HepG2 (cell line): ENCODE measurements around the gene TMEM63B. TPM values are rescaled to one million over a fixed set of nuclear protein-coding genes. Genes with fewer than 3 reads are reported as not detected.
A peak's percentile ranks its signal among the peaks of the same experiment; 100 is the strongest.

Experiments used
- CBFB ChIP-seq: sonication (generic); formaldehyde crosslinking; IDR thresholded peaks from 2 replicates; pipeline ENCODE4 v1.4.0; 2020; ENCODE audit warnings: missing genetic modification reagents
- CEBPB ChIP-seq: IDR thresholded peaks from 2 replicates; pipeline ENCODE4 v1.6.1; 2011; ENCODE audit warnings: low read depth, low read length, improper control_type of control experiment, borderline replicate concordance
- CENPT ChIP-seq: sonication (generic); formaldehyde crosslinking; IDR thresholded peaks from 2 replicates; pipeline ENCODE4 v1.8.0; 2022; ENCODE audit warnings: low read depth, mild to moderate bottlenecking, moderate library complexity, missing genetic modification reagents
- EED ChIP-seq: sonication (generic); formaldehyde crosslinking; IDR thresholded peaks from 2 replicates; pipeline ENCODE4 v1.5.0; 2020; ENCODE audit warnings: mild to moderate bottlenecking, missing genetic modification reagents
- GABPB1 ChIP-seq: IDR thresholded peaks from 2 replicates; pipeline ENCODE4 v1.6.1; 2016; ENCODE audit warnings: mild to moderate bottlenecking, missing genetic modification reagents, moderate library complexity, missing compliant biosample characterization
- GATAD2A ChIP-seq: IDR thresholded peaks from 2 replicates; pipeline ENCODE4 v1.6.1; 2016
- GTF3A ChIP-seq: sonication (generic); formaldehyde crosslinking; conservative IDR thresholded peaks from 2 replicates; pipeline ENCODE4 v1.4.0; 2020; ENCODE audit warnings: mild to moderate bottlenecking, missing genetic modification reagents
- HMG20A ChIP-seq: IDR thresholded peaks from 2 replicates; pipeline ENCODE4 v1.6.1; 2016; ENCODE audit warnings: borderline replicate concordance
- KDM3A ChIP-seq: IDR thresholded peaks from 2 replicates; pipeline ENCODE4 v1.6.1; 2018; ENCODE audit warnings: low read depth, missing compliant biosample characterization
- MED1 ChIP-seq: sonication (generic); formaldehyde crosslinking; IDR thresholded peaks from 2 replicates; pipeline ENCODE4 v1.4.0; 2020; ENCODE audit warnings: missing genetic modification reagents
- PCBP2 ChIP-seq: fragments of 200-400 bp; formaldehyde crosslinking; optimal IDR thresholded peaks from 2 replicates; pipeline ENCODE3; 2018; ENCODE audit warnings: low read length, low read depth; ENCODE audit not compliant: poor library complexity, severe bottlenecking
- POLR2A ChIP-seq, 2 experiments: IDR thresholded peaks; 2 replicates each; pipeline ENCODE4 v1.6.1; 2011; ENCODE audit warnings: low read depth in 2 of 2, low read length in 2 of 2, mild to moderate bottlenecking in 1 of 2, moderate library complexity in 1 of 2; ENCODE audit not compliant: insufficient read depth in 1 of 2
- POLR2G ChIP-seq: fragments of 200-400 bp; formaldehyde crosslinking; IDR thresholded peaks from 2 replicates; pipeline ENCODE4 v1.6.1; 2018; ENCODE audit warnings: mild to moderate bottlenecking, low read depth, low read length, moderate library complexity
- RFX1 ChIP-seq: fragments of 450-650 bp; IDR thresholded peaks from 2 replicates; pipeline ENCODE4 v1.6.1; 2017
- SMAD1 ChIP-seq: sonication (generic); formaldehyde crosslinking; IDR thresholded peaks from 2 replicates; pipeline ENCODE4 v1.4.0; 2020; ENCODE audit warnings: missing genetic modification reagents, low read depth, mild to moderate bottlenecking, borderline replicate concordance
- SRY ChIP-seq: sonication (generic); formaldehyde crosslinking; IDR thresholded peaks from 2 replicates; pipeline ENCODE4 v1.8.0; 2022; ENCODE audit warnings: mild to moderate bottlenecking, missing genetic modification reagents
- ZEB1 ChIP-seq: IDR thresholded peaks from 2 replicates; pipeline ENCODE4 v1.6.1; 2012; ENCODE audit warnings: mild to moderate bottlenecking, low read depth, inconsistent platforms; ENCODE audit not compliant: insufficient replicate concordance
- ZKSCAN1 ChIP-seq: fragments of 150-350 bp; IDR thresholded peaks from 2 replicates; pipeline ENCODE4 v1.6.1; 2014; ENCODE audit warnings: low read length
- ZNF205 ChIP-seq: IDR thresholded peaks from 2 replicates; pipeline ENCODE4 v1.6.1; 2018; ENCODE audit warnings: missing biosample characterization, missing genetic modification reagents
- ZNF24 ChIP-seq: fragments of 450-650 bp; IDR thresholded peaks from 2 replicates; pipeline ENCODE4 v1.6.1; 2017; ENCODE audit warnings: antibody characterized with exemption, mild to moderate bottlenecking
- ZNF451 ChIP-seq: sonication (generic); formaldehyde crosslinking; IDR thresholded peaks from 2 replicates; pipeline ENCODE4 v1.5.0; 2020; ENCODE audit warnings: mild to moderate bottlenecking, missing genetic modification reagents
- ZNF574 ChIP-seq: sonication (generic); formaldehyde crosslinking; IDR thresholded peaks from 2 replicates; pipeline ENCODE4 v1.4.0; 2020; ENCODE audit warnings: missing genetic modification reagents
- ZNF607 ChIP-seq: sonication (generic); formaldehyde crosslinking; IDR thresholded peaks from 2 replicates; pipeline ENCODE4 v1.5.1; 2020; ENCODE audit warnings: missing genetic modification reagents, mild to moderate bottlenecking, borderline replicate concordance
- ZNF619 ChIP-seq: sonication (generic); formaldehyde crosslinking; IDR thresholded peaks from 2 replicates; pipeline ENCODE4 v1.4.0; 2020; ENCODE audit warnings: mild to moderate bottlenecking, missing genetic modification reagents
- ZNF713 ChIP-seq: sonication (generic); formaldehyde crosslinking; IDR thresholded peaks from 2 replicates; pipeline ENCODE4 v1.4.0; 2020; ENCODE audit warnings: mild to moderate bottlenecking, missing genetic modification reagents
- polyA plus RNA-seq, 8 experiments: library from polyadenylated mRNA; depleted of rRNA in 3 of 8; stranded (reverse) in 7 of 8; unstranded in 1 of 8; fragments of >200 nt; fragmentation: Illumina TruSeq in 4 of 8; extraction: Trizol in 4 of 8; gene quantifications; 2 replicates each; pipeline versions ENCODE4 v1.2.1 to v1.2.3, GENCODE V29; 2011 to 2016; ENCODE audit warnings: low read depth in 4 of 8, missing spikeins in 1 of 8, mixed read lengths in 1 of 8; ENCODE audit not compliant: insufficient read depth in 1 of 8
- total RNA-seq, 5 experiments: library from RNA; depleted of rRNA; stranded (reverse); fragments of >200 nt; fragmentation: Illumina TruSeq; extraction: Trizol; gene quantifications; 2 replicates each; pipeline ENCODE4 v1.2.3, GENCODE V29; 2016; ENCODE audit warnings: low read depth in 1 of 5
- TF ChIP-seq, protein P1 (sequence below): sonication (generic); formaldehyde crosslinking; IDR thresholded peaks from 2 replicates; pipeline ENCODE4 v1.4.0; 2020; ENCODE audit warnings: missing genetic modification reagents
- TF ChIP-seq, protein P2 (sequence below): sonication (generic); formaldehyde crosslinking; IDR thresholded peaks from 2 replicates; pipeline ENCODE4 v1.8.0; 2022; ENCODE audit warnings: missing genetic modification reagents, mild to moderate bottlenecking, moderate library complexity, borderline replicate concordance

Gene TMEM63B
- total and polyA plus RNA-seq, 2 of the 13 experiments (the other 11 are each of a cell fraction or from before 2014, with no cell fraction given) = 27.4 to 75.8 TPM

GRCh38 chr6:44096612-44097011 lies 30.7 kb upstream of the TMEM63B start (continued):
- peak; percentile 32; the same call in 1 of the 2 replicates for TF ChIP-seq POLR2G
- TF ChIP-seq POLR2A (IDR thresholded peaks at IDR 0.05; ENCODE audit: insufficient read depth in 1 of 2, low read depth in 2 of 2, low read length in 2 of 2) = 0 out of 4 replicates have a peak, but pooled peaks of 1 of the 2 experiments have one; percentile 35
- no peak for TF ChIP-seq RFX1
- no peak; the same call in 1 of the 2 replicates for TF ChIP-seq ZNF574 (CRISPR knock-in tag)
- TF ChIP-seq ZNF205 = peak; percentile 78; the same call in 1 of the 2 replicates
- TF ChIP-seq CEBPB = peak; percentile 64; the same call in 1 of the 2 replicates
- TF ChIP-seq SMAD1 (CRISPR knock-in tag) = peak; percentile 56; the same call in 1 of the 2 replicates
- TF ChIP-seq ZNF619 = 0 out of 2 replicates have a peak, but pooled peaks have one; percentile 41
- no peak for TF ChIP-seq PCBP2
- TF ChIP-seq, protein P1, sequence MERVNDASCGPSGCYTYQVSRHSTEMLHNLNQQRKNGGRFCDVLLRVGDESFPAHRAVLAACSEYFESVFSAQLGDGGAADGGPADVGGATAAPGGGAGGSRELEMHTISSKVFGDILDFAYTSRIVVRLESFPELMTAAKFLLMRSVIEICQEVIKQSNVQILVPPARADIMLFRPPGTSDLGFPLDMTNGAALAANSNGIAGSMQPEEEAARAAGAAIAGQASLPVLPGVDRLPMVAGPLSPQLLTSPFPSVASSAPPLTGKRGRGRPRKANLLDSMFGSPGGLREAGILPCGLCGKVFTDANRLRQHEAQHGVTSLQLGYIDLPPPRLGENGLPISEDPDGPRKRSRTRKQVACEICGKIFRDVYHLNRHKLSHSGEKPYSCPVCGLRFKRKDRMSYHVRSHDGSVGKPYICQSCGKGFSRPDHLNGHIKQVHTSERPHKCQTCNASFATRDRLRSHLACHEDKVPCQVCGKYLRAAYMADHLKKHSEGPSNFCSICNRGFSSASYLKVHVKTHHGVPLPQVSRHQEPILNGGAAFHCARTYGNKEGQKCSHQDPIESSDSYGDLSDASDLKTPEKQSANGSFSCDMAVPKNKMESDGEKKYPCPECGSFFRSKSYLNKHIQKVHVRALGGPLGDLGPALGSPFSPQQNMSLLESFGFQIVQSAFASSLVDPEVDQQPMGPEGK = peak; percentile 76
- no peak for TF ChIP-seq ZNF24
- TF ChIP-seq HMG20A (CRISPR knock-in tag) = no peak
- TF ChIP-seq, protein P2, sequence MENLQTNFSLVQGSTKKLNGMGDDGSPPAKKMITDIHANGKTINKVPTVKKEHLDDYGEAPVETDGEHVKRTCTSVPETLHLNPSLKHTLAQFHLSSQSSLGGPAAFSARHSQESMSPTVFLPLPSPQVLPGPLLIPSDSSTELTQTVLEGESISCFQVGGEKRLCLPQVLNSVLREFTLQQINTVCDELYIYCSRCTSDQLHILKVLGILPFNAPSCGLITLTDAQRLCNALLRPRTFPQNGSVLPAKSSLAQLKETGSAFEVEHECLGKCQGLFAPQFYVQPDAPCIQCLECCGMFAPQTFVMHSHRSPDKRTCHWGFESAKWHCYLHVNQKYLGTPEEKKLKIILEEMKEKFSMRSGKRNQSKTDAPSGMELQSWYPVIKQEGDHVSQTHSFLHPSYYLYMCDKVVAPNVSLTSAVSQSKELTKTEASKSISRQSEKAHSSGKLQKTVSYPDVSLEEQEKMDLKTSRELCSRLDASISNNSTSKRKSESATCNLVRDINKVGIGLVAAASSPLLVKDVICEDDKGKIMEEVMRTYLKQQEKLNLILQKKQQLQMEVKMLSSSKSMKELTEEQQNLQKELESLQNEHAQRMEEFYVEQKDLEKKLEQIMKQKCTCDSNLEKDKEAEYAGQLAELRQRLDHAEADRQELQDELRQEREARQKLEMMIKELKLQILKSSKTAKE (CRISPR knock-in tag) = no peak
- no peak for TF ChIP-seq ZEB1
- TF ChIP-seq GABPB1 (CRISPR knock-in tag) = peak; percentile 29; the same call in 1 of the 2 replicates
- TF ChIP-seq GATAD2A = peak; percentile 69
- no peak for TF ChIP-seq GTF3A (CRISPR knock-in tag)
- TF ChIP-seq SRY (CRISPR knock-in tag) = no peak
- TF ChIP-seq CBFB (CRISPR knock-in tag) = 0 out of 2 replicates have a peak, but pooled peaks have one; percentile 19
- TF ChIP-seq EED (CRISPR knock-in tag) = 0 out of 2 replicates have a peak, but pooled peaks have one; percentile 6
- TF ChIP-seq ZNF451 (CRISPR knock-in tag) = peak; percentile 76; the same call in 1 of the 2 replicates
- no peak for TF ChIP-seq ZNF607 (CRISPR knock-in tag)
- TF ChIP-seq MED1 (CRISPR knock-in tag) = peak; percentile 60
- peak; percentile 79 for TF ChIP-seq KDM3A (CRISPR knock-in tag)
- no peak for TF ChIP-seq CENPT (CRISPR knock-in tag)
- TF ChIP-seq ZNF713 (CRISPR knock-in tag) = 0 out of 2 replicates have a peak, but pooled peaks have one; percentile 58
- 0 out of 2 replicates have a peak, but pooled peaks have one; percentile 29 for TF ChIP-seq ZKSCAN1
